Trophoblast cell (in vitro differentiated cells and primary cell): Measurements from ENCODE around the gene TNS1.

Source experiments
- DNase-seq, 2 donors: peaks; one replicate each; pipeline ENCODE4 v3.0.0-alpha.2; 2016
- H2AFZ ChIP-seq: 2 replicates; pipeline ENCODE4 v1.6.1; 2013; ENCODE audit warnings: low read length, moderate library complexity, mild to moderate bottlenecking; ENCODE audit not compliant: insufficient read depth, poor library complexity
- H2AK5ac ChIP-seq: 2 replicates; pipeline ENCODE4 v1.6.1; 2013; ENCODE audit warnings: mild to moderate bottlenecking, low read length
- H2BK120ac ChIP-seq: 2 replicates; pipeline ENCODE4 v1.6.1; 2013; ENCODE audit warnings: low read length, mild to moderate bottlenecking, moderate library complexity; ENCODE audit not compliant: insufficient read depth, poor library complexity
- H2BK12ac ChIP-seq: 2 replicates; pipeline ENCODE4 v1.6.1; 2013; ENCODE audit warnings: mild to moderate bottlenecking, low read length, moderate library complexity
- H2BK5ac ChIP-seq: 2 replicates; pipeline ENCODE4 v1.6.1; 2013; ENCODE audit warnings: low read length, low read depth, moderate library complexity, mild to moderate bottlenecking; ENCODE audit not compliant: poor library complexity
- H3K14ac ChIP-seq: 2 replicates; pipeline ENCODE4 v1.6.1; 2013; ENCODE audit warnings: mild to moderate bottlenecking, low read length
- H3K18ac ChIP-seq: 2 replicates; pipeline ENCODE4 v1.6.1; 2013; ENCODE audit warnings: mild to moderate bottlenecking, low read length
- H3K23ac ChIP-seq: 2 replicates; pipeline ENCODE4 v1.6.1; 2013; ENCODE audit warnings: low read length
- H3K27ac ChIP-seq: 2 replicates; pipeline ENCODE4 v1.5.1; 2013; ENCODE audit warnings: low read depth, mild to moderate bottlenecking, inconsistent platforms, low read length, moderate library complexity
- H3K27me3 ChIP-seq: 2 replicates; pipeline ENCODE4 v1.6.1; 2013; ENCODE audit warnings: inconsistent platforms, mild to moderate bottlenecking, low read length, moderate library complexity; ENCODE audit not compliant: insufficient read depth
- H3K36me3 ChIP-seq, 2 experiments: 1 replicate in 1 of 2; 2 replicates in 1 of 2; pipeline ENCODE4 v1.6.1; 2013; ENCODE audit warnings: low read length in 2 of 2, mild to moderate bottlenecking in 2 of 2, moderate library complexity in 1 of 2; ENCODE audit not compliant: insufficient read depth in 2 of 2, control insufficient read depth in 1 of 2
- H3K4ac ChIP-seq: 2 replicates; pipeline ENCODE4 v1.6.1; 2013; ENCODE audit warnings: low read depth, mild to moderate bottlenecking, low read length, moderate library complexity
- H3K4me1 ChIP-seq, 2 experiments: 1 replicate in 1 of 2; 2 replicates in 1 of 2; pipeline ENCODE4 v1.6.1; 2013; ENCODE audit warnings: low read length in 2 of 2, mild to moderate bottlenecking in 2 of 2, moderate library complexity in 1 of 2; ENCODE audit not compliant: insufficient read depth in 2 of 2, control insufficient read depth in 1 of 2
- H3K4me2 ChIP-seq: 2 replicates; pipeline ENCODE4 v1.6.1; 2013; ENCODE audit warnings: inconsistent platforms, mild to moderate bottlenecking, low read length, moderate library complexity
- H3K4me3 ChIP-seq: 2 replicates; pipeline ENCODE4 v1.5.1; 2013; ENCODE audit warnings: mild to moderate bottlenecking, low read depth, low read length, inconsistent platforms
- H3K79me1 ChIP-seq: one replicate; pipeline ENCODE4 v1.6.1; 2013; ENCODE audit warnings: low read length
- H3K79me2 ChIP-seq: 2 replicates; pipeline ENCODE4 v1.6.1; 2013; ENCODE audit warnings: low read length, mild to moderate bottlenecking; ENCODE audit not compliant: control insufficient read depth, insufficient read depth, poor library complexity
- H3K9ac ChIP-seq: 2 replicates; pipeline ENCODE4 v1.6.1; 2013; ENCODE audit warnings: mild to moderate bottlenecking, low read length
- H3K9me3 ChIP-seq: 2 replicates; pipeline ENCODE4 v1.6.1; 2013; ENCODE audit warnings: low read depth, mild to moderate bottlenecking, control low read depth, inconsistent platforms, low read length; ENCODE audit not compliant: insufficient read depth
- H4K12ac ChIP-seq: 2 replicates; pipeline ENCODE4 v1.6.1; 2013; ENCODE audit warnings: low read depth, mild to moderate bottlenecking, low read length, moderate library complexity
- H4K8ac ChIP-seq: 2 replicates; pipeline ENCODE4 v1.6.1; 2013; ENCODE audit warnings: low read depth, mild to moderate bottlenecking, low read length, moderate library complexity
- H4K91ac ChIP-seq: one replicate; pipeline ENCODE4 v1.6.1; 2013; ENCODE audit warnings: low read depth, mild to moderate bottlenecking, low read length, moderate library complexity
- WGBS: extraction: QIAGEN DNeasy Blood & Tissue Kit; methylation state at CpG from one replicate; pipeline ENCODE4 v1.1.7; 2013; ENCODE audit warnings: missing lambda C conversion rate; ENCODE audit not compliant: insufficient read length, insufficient coverage; ENCODE audit errors: extremely low coverage; 5-methylcytosine and 5-hydroxymethylcytosine counted together

TNS1 gene

DNA sequence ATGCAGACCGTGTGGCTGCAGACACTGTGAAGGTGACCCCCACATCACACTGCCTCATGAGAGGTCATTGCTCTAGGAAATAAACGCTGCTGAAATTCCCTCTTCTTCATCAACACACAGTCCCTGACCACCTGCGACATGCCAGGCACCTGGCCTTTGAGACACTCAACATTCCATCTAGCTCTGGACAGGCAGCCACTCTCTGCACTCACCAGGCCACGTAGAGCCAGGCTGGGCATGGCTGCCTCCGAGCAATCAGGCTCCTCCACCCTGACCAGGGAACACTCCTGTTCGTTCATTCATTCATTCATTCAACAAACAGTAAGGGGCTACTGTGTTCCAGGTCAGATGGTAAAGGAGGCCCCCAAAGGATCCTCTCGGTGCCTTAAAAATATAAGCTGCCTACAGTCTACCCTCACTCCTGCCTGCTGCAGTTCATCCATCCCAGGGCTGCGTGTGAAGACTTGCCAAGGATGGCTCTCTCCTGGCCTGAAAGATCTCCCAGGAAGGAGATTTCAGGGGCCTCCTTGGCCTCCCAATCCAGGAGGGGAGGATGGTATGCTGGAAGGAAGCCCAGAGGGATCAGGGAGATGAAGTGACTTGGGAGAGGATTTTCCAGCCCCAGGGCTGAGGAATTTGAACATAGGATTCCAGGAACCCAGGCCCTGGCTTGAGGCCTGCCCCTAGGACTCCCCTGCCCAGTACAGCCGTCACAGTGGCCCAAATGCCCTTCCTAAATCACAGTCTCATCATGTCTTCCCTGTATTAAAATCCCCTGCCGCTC lies 66.7 kb downstream of the TNS1 start:
- no peaks in the 10 kb centered on the region for H3K79me2 ChIP-seq
- H3K4me3 ChIP-seq, result no peak overlapping the region
- DNase-seq, result no peak
- no peaks in the 10 kb centered on the region for H3K36me3 ChIP-seq
- no peak overlapping the region for H2AFZ ChIP-seq
- no peak overlapping the region for H3K23ac ChIP-seq
- no peaks in the 10 kb centered on the region for H3K79me1 ChIP-seq
- no peak overlapping the region for H4K12ac ChIP-seq
- H2AK5ac ChIP-seq, result no peak overlapping the region
- no peak overlapping the region for H2BK5ac ChIP-seq
- no peak overlapping the region for H3K14ac ChIP-seq
- H3K4me1 ChIP-seq, result peaks cover 5 to 15% of the 10 kb centered on the region in 2 experiments
- H4K8ac ChIP-seq, result no peak overlapping the region
- H3K27me3 ChIP-seq, result no peaks in the 10 kb centered on the region
- H3K27ac ChIP-seq, result no peak overlapping the region
- H2BK120ac ChIP-seq, result no peak overlapping the region
- no peak overlapping the region for H3K4me2 ChIP-seq
- H3K9ac ChIP-seq, result no peak overlapping the region
- no peak overlapping the region for H3K18ac ChIP-seq
- no peak overlapping the region for H3K4ac ChIP-seq
- H3K9me3 ChIP-seq, result no peaks in the 10 kb centered on the region
- no peak overlapping the region for H4K91ac ChIP-seq
- WGBS, result no CpG with 5 or more reads among the region's 10 CpGs
- H2BK12ac ChIP-seq, result no peak overlapping the region

DNA sequence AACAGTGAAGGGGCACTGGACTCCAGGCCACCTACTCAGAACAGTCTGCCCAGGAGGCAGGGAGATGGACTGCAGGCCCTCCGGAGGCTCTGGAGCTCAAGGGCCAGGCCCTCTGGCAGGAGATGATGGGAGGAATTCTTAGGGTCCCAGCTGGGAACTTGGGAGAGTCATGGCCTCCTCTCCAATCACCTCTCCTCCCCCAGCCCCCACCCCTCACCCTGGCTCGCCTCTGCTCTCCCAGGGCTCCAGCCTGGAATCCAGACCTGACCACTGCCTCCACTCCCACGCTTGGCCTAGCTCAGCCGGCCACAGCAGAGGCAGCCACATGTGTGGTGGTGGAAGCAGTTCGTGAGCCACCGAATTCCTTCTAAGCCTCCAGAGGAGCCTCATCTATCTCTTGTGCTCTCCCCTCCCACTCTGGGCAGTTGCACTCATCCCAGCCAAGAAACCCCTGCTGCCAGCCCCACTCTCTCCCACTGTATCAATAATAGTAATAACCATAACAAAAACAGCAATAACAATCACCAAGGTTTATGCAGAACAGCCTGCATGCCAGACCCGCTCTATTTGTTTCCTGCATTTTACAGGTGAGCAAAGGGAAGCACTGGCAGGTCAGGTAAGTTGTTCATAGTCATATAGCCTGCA lies 67.4 kb downstream of the TNS1 start:
- H4K8ac ChIP-seq, result no peak overlapping the region
- H2AK5ac ChIP-seq, result no peak overlapping the region
- DNase-seq, result no peak
- H3K9ac ChIP-seq, result no peak overlapping the region
- no CpG with 5 or more reads among the region's 7 CpGs for WGBS
- no peak overlapping the region for H3K4ac ChIP-seq
- H3K79me2 ChIP-seq, result no peaks in the 10 kb centered on the region
- H3K18ac ChIP-seq, result no peak overlapping the region
- H3K9me3 ChIP-seq, result no peaks in the 10 kb centered on the region
- H3K4me1 ChIP-seq, result peaks cover 5 to 15% of the 10 kb centered on the region in 2 experiments
- no peak overlapping the region for H3K4me3 ChIP-seq
- no peak overlapping the region for H2BK12ac ChIP-seq
- no peaks in the 10 kb centered on the region for H3K27me3 ChIP-seq
- H3K14ac ChIP-seq, result no peak overlapping the region
- no peaks in the 10 kb centered on the region for H3K79me1 ChIP-seq
- H3K36me3 ChIP-seq, result no peaks in the 10 kb centered on the region
- H3K27ac ChIP-seq, result no peak overlapping the region
- no peak overlapping the region for H2AFZ ChIP-seq
- H4K12ac ChIP-seq, result no peak overlapping the region
- no peak overlapping the region for H3K23ac ChIP-seq
- H3K4me2 ChIP-seq, result no peak overlapping the region
- H4K91ac ChIP-seq, result no peak overlapping the region
- no peak overlapping the region for H2BK120ac ChIP-seq
- H2BK5ac ChIP-seq, result no peak overlapping the region

DNA sequence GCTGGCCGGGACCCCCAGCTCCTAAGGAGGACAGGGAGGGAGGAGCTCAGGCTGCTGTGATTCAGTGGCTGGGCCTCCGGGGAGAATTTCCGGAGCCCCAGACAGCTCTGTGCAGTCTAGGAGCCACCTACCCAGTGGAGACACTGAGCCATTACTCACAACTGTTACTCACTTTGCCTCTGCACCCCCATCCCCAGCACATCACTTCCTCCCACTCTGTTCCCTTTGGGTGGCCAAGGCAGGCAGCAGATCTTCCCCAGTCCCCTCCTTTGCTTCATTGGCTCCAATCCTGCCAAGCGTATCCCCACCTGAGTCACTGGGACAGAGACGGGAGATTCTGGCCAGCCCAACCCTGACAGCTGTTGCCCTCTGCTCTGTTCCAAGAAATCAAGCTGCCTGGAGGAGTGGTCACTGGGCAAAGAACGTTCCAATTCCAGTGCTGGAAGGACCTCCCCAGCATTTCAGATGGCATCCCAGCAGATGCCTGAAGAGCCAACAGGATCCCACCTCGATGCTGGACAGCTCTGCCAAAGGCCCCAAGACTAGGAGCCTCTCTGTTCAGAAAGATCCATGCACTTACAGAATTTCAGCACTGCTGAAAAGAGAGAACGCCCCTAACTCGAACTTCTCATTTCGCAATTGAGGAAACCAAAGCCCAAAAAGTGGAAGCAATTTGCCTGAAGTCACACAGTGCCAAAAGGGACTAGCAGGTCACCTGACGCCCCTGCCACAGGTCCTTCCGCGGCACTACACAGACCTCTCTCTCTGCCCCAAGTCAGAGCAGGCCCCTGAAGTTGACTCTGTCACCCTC lies 68.3 kb downstream of the TNS1 start:
- H2AFZ ChIP-seq, result no peak overlapping the region
- no peak overlapping the region for H3K14ac ChIP-seq
- no peaks in the 10 kb centered on the region for H3K36me3 ChIP-seq
- no peak overlapping the region for H3K27ac ChIP-seq
- no peaks in the 10 kb centered on the region for H3K79me1 ChIP-seq
- peaks cover 5 to 15% of the 10 kb centered on the region in 2 experiments for H3K4me1 ChIP-seq
- H4K91ac ChIP-seq, result no peak overlapping the region
- no peak overlapping the region for H2BK120ac ChIP-seq
- no peaks in the 10 kb centered on the region for H3K9me3 ChIP-seq
- no peak overlapping the region for H3K9ac ChIP-seq
- no CpG with 5 or more reads among the region's 13 CpGs for WGBS
- no peak overlapping the region for H2BK12ac ChIP-seq
- DNase-seq, result peak; percentile 25 to 38
- H3K23ac ChIP-seq, result no peak overlapping the region
- H3K27me3 ChIP-seq, result no peaks in the 10 kb centered on the region
- no peak overlapping the region for H3K4me2 ChIP-seq
- no peak overlapping the region for H4K12ac ChIP-seq
- H2AK5ac ChIP-seq, result no peak overlapping the region
- H3K4me3 ChIP-seq, result no peak overlapping the region
- H4K8ac ChIP-seq, result no peak overlapping the region
- H3K4ac ChIP-seq, result no peak overlapping the region
- no peak overlapping the region for H3K18ac ChIP-seq
- no peak overlapping the region for H2BK5ac ChIP-seq
- H3K79me2 ChIP-seq, result no peaks in the 10 kb centered on the region

DNA sequence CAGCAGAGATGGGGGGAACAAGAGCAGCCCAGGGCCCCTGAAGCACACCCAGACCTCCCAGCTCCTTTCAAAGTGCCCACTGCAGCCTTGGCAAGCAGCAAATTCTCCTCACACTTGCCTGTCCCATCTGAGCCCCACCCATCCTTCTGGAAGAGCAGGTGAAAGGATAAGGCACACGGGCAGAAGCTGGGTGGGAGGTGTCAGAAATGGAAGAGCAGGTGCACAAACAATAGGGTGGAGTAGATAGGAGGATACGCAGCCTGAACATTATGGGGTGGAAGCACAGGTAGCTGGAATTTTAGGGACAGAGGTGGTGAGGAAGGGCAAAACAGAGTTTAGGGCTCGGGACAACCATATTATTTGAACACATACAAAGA lies 69.2 kb downstream of the TNS1 start:
- H3K4ac ChIP-seq, result no peak overlapping the region
- no peaks in the 10 kb centered on the region for H3K79me2 ChIP-seq
- no peaks in the 10 kb centered on the region for H3K36me3 ChIP-seq
- no peaks in the 10 kb centered on the region for H3K9me3 ChIP-seq
- H3K79me1 ChIP-seq, result no peaks in the 10 kb centered on the region
- no peak overlapping the region for H2AK5ac ChIP-seq
- H3K14ac ChIP-seq, result no peak overlapping the region
- H4K12ac ChIP-seq, result no peak overlapping the region
- H3K4me3 ChIP-seq, result no peak overlapping the region
- H3K18ac ChIP-seq, result no peak overlapping the region
- H4K91ac ChIP-seq, result no peak overlapping the region
- H2BK120ac ChIP-seq, result no peak overlapping the region
- no peak for DNase-seq
- WGBS, result no CpG with 5 or more reads among the region's 3 CpGs
- no peak overlapping the region for H2BK12ac ChIP-seq
- no peak overlapping the region for H3K23ac ChIP-seq
- H3K4me1 ChIP-seq, result peaks cover 8 to 19% of the 10 kb centered on the region in 2 experiments
- H3K27me3 ChIP-seq, result no peaks in the 10 kb centered on the region
- no peak overlapping the region for H4K8ac ChIP-seq
- no peak overlapping the region for H2BK5ac ChIP-seq
- H2AFZ ChIP-seq, result no peak overlapping the region
- no peak overlapping the region for H3K4me2 ChIP-seq
- H3K27ac ChIP-seq, result no peak overlapping the region
- H3K9ac ChIP-seq, result no peak overlapping the region
